C4-2B (cell line): Measurements from ENCODE around the gene RBMS1.

Experiments
- ZFX ChIP-seq: fragments of 450-650 bp; IDR thresholded peaks from 2 replicates; pipeline ENCODE4 v1.6.1; 2017
- TF ChIP-seq, protein P1 (sequence below): fragments of 450-650 bp; conservative IDR thresholded peaks from 2 replicates; pipeline ENCODE4 v1.5.1; 2017; ENCODE audit warnings: mild to moderate bottlenecking

DNA sequence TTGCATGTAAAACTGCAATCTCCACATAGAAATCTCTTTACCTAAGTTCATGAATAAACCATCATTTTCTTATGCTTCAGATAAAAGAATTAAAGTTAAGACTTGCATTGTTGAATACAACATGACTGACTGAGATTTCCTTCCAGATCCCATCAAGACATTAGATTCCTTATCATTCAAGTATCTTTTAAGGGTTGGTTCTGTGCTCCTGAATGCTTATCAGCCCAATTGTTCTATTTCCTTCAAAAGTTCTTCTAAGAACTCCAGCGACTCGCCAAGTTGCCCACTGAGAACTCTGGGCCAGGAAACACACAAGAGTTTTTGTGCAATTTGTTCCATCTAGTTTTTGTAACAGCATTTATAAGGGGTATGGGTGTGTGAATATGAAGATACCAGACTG is 120.3 kb downstream of the RBMS1 start:
- no peak for TF ChIP-seq ZFX
- TF ChIP-seq, protein P1, sequence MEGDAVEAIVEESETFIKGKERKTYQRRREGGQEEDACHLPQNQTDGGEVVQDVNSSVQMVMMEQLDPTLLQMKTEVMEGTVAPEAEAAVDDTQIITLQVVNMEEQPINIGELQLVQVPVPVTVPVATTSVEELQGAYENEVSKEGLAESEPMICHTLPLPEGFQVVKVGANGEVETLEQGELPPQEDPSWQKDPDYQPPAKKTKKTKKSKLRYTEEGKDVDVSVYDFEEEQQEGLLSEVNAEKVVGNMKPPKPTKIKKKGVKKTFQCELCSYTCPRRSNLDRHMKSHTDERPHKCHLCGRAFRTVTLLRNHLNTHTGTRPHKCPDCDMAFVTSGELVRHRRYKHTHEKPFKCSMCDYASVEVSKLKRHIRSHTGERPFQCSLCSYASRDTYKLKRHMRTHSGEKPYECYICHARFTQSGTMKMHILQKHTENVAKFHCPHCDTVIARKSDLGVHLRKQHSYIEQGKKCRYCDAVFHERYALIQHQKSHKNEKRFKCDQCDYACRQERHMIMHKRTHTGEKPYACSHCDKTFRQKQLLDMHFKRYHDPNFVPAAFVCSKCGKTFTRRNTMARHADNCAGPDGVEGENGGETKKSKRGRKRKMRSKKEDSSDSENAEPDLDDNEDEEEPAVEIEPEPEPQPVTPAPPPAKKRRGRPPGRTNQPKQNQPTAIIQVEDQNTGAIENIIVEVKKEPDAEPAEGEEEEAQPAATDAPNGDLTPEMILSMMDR = no peak
